ENCODE data around the gene ZFP36.

DNA sequence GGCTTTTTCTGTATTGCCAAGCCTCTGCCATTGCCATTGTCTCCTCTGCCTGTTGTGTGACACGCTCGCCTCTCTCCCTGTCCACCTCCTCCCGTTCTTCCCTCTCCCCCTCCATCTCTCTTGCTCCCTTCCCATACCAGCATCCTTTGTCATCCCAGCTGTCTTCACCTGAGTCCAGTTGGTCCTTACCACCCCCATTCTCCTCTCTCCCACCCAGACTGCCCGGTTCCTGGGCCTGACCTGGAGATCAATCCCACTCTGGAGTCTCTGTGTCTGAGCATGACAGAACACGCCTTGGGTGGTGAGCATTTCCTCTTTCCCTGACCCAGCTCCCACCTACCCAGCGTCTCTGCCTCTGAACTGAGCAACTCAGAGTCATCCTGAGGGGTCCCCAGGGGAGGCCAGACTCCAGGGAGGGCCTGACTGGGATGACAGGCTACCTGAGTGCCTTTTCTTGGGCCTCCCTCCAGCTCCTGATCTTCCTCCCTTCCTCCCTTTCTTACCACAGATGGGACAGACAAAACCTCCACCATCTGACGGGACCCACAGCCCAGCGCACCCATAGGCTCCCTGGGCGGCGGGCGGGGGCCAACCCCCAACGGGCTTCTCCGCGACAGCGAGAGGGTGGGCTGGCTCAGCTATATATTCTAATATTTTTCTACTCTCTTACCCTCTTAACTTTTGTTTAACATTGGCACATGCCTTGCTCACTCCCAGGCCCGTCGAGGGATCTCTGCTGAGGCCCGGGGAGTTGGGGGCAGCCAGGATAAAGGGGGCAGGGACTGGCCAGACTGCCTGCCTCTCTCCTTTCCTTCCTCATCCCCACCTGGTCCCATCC is 23.4 kb upstream of the ZFP36 start:
- TF ChIP-seq, protein P1, sequence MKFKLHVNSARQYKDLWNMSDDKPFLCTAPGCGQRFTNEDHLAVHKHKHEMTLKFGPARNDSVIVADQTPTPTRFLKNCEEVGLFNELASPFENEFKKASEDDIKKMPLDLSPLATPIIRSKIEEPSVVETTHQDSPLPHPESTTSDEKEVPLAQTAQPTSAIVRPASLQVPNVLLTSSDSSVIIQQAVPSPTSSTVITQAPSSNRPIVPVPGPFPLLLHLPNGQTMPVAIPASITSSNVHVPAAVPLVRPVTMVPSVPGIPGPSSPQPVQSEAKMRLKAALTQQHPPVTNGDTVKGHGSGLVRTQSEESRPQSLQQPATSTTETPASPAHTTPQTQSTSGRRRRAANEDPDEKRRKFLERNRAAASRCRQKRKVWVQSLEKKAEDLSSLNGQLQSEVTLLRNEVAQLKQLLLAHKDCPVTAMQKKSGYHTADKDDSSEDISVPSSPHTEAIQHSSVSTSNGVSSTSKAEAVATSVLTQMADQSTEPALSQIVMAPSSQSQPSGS (CRISPR knock-in tag; IDR thresholded peaks at IDR 0.05; ENCODE audit: borderline replicate concordance, low read depth) = no peak
- TF ChIP-seq JUN (CRISPR knock-in tag; IDR thresholded peaks at IDR 0.05) (no peak), NR2C2 (CRISPR knock-in tag; IDR thresholded peaks at IDR 0.05) (no peak), FOXP1 (CRISPR knock-in tag; IDR thresholded peaks at IDR 0.05; ENCODE audit: borderline replicate concordance) (no peak), NFYB (CRISPR knock-in tag; conservative IDR thresholded peaks at IDR 0.05; ENCODE audit: low read depth) (no peak), TEAD1 (CRISPR knock-in tag; IDR thresholded peaks at IDR 0.05) (no peak), ZNF396 (CRISPR knock-in tag; IDR thresholded peaks at IDR 0.05; ENCODE audit: borderline replicate concordance) (no peak), CREB1 (CRISPR knock-in tag; IDR thresholded peaks at IDR 0.05) (no peak)
- TF ChIP-seq, protein P2, sequence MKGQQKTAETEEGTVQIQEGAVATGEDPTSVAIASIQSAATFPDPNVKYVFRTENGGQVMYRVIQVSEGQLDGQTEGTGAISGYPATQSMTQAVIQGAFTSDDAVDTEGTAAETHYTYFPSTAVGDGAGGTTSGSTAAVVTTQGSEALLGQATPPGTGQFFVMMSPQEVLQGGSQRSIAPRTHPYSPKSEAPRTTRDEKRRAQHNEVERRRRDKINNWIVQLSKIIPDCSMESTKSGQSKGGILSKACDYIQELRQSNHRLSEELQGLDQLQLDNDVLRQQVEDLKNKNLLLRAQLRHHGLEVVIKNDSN (CRISPR knock-in tag; IDR thresholded peaks at IDR 0.05) = no peak
- TF ChIP-seq, protein P3, sequence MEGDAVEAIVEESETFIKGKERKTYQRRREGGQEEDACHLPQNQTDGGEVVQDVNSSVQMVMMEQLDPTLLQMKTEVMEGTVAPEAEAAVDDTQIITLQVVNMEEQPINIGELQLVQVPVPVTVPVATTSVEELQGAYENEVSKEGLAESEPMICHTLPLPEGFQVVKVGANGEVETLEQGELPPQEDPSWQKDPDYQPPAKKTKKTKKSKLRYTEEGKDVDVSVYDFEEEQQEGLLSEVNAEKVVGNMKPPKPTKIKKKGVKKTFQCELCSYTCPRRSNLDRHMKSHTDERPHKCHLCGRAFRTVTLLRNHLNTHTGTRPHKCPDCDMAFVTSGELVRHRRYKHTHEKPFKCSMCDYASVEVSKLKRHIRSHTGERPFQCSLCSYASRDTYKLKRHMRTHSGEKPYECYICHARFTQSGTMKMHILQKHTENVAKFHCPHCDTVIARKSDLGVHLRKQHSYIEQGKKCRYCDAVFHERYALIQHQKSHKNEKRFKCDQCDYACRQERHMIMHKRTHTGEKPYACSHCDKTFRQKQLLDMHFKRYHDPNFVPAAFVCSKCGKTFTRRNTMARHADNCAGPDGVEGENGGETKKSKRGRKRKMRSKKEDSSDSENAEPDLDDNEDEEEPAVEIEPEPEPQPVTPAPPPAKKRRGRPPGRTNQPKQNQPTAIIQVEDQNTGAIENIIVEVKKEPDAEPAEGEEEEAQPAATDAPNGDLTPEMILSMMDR (IDR thresholded peaks at IDR 0.05) = no peak
- TF ChIP-seq, protein P4, sequence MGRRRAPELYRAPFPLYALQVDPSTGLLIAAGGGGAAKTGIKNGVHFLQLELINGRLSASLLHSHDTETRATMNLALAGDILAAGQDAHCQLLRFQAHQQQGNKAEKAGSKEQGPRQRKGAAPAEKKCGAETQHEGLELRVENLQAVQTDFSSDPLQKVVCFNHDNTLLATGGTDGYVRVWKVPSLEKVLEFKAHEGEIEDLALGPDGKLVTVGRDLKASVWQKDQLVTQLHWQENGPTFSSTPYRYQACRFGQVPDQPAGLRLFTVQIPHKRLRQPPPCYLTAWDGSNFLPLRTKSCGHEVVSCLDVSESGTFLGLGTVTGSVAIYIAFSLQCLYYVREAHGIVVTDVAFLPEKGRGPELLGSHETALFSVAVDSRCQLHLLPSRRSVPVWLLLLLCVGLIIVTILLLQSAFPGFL (CRISPR knock-in tag; IDR thresholded peaks at IDR 0.05; ENCODE audit: borderline replicate concordance) = no peak
- TF ChIP-seq, protein P5, sequence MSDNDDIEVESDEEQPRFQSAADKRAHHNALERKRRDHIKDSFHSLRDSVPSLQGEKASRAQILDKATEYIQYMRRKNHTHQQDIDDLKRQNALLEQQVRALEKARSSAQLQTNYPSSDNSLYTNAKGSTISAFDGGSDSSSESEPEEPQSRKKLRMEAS (CRISPR knock-in tag; IDR thresholded peaks at IDR 0.05) = no peak
- TF ChIP-seq, protein P6, sequence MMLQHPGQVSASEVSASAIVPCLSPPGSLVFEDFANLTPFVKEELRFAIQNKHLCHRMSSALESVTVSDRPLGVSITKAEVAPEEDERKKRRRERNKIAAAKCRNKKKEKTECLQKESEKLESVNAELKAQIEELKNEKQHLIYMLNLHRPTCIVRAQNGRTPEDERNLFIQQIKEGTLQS (CRISPR knock-in tag; conservative IDR thresholded peaks at IDR 0.05) = no peak
